IPS-20b (cell line): ENCODE measurements around the gene C5orf24.
"Not testable (repeated sequence)": the region's sequence is repeated elsewhere in the genome, so short reads cannot be mapped to it uniquely, and the experiment has no call there.

Experiments
- H3K27ac ChIP-seq: one replicate; pipeline ENCODE4 v1.5.1; 2013; ENCODE audit warnings: low read length
- H3K27me3 ChIP-seq: 2 replicates; pipeline ENCODE4 v1.6.1; 2013; ENCODE audit warnings: mild to moderate bottlenecking, low read length, inconsistent platforms; ENCODE audit not compliant: insufficient read depth
- H3K36me3 ChIP-seq: 2 replicates; pipeline ENCODE4 v1.6.1; 2013; ENCODE audit warnings: low read depth, mild to moderate bottlenecking, inconsistent platforms, low read length, moderate library complexity; ENCODE audit not compliant: insufficient read depth
- H3K4me1 ChIP-seq: 2 replicates; pipeline ENCODE4 v1.6.1; 2013; ENCODE audit warnings: mild to moderate bottlenecking, control low read depth, inconsistent platforms, low read length, moderate library complexity; ENCODE audit not compliant: insufficient read depth
- H3K4me3 ChIP-seq: 2 replicates; pipeline ENCODE4 v1.5.1; 2013; ENCODE audit warnings: mild to moderate bottlenecking, low read length, inconsistent platforms
- H3K9ac ChIP-seq: 2 replicates; pipeline ENCODE4 v1.6.1; 2013; ENCODE audit warnings: low read depth, mild to moderate bottlenecking, inconsistent platforms, low read length, moderate library complexity
- H3K9me3 ChIP-seq: 2 replicates; pipeline ENCODE4 v1.6.1; 2013; ENCODE audit warnings: mild to moderate bottlenecking, low read depth, low read length, inconsistent platforms; ENCODE audit not compliant: insufficient read depth

C5orf24 gene

DNA sequence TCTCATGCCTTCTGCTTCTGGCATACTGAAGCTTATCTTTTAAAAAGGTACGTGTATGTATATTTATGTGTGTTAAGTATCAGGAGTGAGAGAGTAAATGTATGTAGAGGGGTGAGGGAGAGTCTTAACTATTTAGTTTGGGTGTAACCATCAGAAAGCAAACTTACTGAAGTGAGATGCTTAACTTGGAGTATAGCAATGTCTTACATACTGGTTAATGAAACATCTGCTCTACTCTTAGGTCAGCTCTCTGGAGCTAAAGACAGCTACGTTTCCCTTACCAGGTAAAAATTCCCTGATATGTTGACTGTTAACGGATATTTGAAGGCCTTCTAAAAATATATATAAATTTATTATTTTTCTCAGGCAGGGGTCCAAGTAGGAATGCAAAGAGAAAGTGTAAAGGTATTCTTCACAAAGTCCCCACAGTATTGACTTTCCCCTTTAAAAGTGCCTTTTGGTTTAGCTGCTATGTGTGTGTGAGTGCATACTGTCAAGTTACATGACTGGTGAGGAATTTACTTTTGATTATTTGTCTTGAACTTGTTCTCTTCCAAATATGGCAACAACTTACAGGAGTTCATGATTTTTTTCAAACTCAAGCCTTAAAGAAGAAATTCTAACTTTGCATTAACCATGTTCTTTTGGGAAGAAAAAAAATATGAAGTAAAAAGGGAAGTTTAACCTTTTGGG lies 12.3 kb upstream of the C5orf24 start:
- peaks cover 73% of the 10 kb centered on the region for H3K36me3 ChIP-seq
- H3K27ac ChIP-seq, result no peak overlapping the region
- H3K9ac ChIP-seq, result no peak overlapping the region
- no peak overlapping the region for H3K4me3 ChIP-seq
- H3K27me3 ChIP-seq, result no peaks in the 10 kb centered on the region
- no peaks in the 10 kb centered on the region for H3K4me1 ChIP-seq
- H3K9me3 ChIP-seq, result no peaks in the 10 kb centered on the region

DNA sequence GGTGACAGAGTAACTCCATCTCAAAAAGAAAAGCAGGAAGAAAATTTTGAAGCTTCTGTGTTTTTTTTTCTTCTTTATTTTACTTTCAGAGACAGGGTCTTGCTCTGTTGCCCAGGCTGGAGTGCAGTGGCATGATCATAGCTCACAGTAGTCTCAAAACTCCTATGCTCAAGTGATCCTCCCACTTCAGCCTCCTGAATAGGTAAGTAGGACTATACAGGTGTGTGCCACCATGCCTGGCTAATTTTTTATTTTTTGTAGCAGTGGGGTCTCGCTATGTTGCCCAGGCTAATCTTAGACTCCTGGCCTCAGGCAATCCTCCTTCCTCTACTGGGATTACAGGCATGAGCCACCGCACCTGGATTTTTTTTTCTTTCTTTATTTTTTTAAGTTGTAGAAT lies 10.1 kb upstream of the C5orf24 start:
- Histone ChIP-seq H3K27ac (no peak overlapping the region), H3K4me1 (no peaks in the 10 kb centered on the region), H3K9ac (no peak overlapping the region), H3K27me3 (no peaks in the 10 kb centered on the region), H3K4me3 (no peak overlapping the region), H3K36me3 (peaks cover 77% of the 10 kb centered on the region), H3K9me3 (no peaks in the 10 kb centered on the region)

DNA sequence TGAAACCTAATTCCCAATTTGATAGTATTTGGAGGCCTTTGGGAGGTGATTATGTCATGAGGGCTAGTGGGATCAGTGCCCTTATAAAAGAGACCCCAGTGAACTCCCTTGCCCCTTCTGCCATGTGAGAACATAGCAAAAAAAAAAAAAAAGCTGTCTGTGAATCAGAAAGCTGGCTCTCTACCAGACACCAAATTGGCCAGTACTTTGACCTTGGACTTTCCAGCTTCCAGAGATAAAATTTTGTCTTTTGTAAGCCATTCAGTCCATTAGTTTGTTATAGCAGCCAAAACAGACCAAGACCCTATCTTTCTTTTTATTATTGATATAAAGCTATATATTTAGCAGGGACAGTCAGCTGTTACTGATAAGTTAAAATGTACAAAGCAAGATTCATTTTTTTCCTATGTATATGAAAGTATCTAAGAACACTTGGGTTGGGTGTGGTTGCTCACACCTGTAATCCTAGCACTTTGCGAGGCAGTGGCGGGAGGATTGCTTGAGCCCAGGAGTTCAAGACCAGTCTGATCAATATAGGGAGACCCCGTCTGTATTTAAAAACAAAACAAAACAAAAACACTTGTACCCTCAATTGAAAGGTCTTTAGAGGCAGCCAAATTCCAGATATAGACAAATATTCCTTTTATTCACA lies 8.1 kb upstream of the C5orf24 start:
- H3K4me1 ChIP-seq, result no peaks in the 10 kb centered on the region
- no peaks in the 10 kb centered on the region for H3K27me3 ChIP-seq
- peaks cover 67% of the 10 kb centered on the region for H3K36me3 ChIP-seq

DNA sequence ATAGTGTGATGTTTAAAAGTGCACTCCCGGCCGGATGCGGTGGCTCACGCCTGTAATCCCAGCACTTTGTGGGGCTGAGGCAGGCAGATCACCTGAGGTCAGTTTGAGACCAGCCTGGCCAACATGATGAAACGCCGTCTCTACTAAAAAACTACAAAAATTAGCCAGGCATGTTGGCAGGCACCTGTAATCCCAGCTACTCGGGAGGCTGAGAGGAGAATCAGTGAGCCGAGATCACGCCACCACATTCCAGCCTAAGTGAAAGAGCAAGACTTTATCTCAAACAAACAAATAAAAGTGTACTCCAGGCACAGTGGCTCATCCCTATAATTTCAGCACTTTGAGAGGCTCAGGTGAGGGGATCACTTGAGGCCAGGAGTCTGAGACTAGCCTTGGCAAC lies 7.4 kb upstream of the C5orf24 start:
- not testable (repeated sequence) for H3K9me3 ChIP-seq, H3K27ac ChIP-seq, H3K4me3 ChIP-seq, H3K9ac ChIP-seq, H3K4me1 ChIP-seq, H3K27me3 ChIP-seq
- peaks cover 60% of the 10 kb centered on the region for H3K36me3 ChIP-seq

More for the DNA sequence above, 8.1 kb upstream of the C5orf24 start:
- H3K9me3 ChIP-seq, result no peaks in the 10 kb centered on the region
- H3K27ac ChIP-seq, result no peak overlapping the region
- H3K9ac ChIP-seq, result no peak overlapping the region
- H3K4me3 ChIP-seq, result no peak overlapping the region

DNA sequence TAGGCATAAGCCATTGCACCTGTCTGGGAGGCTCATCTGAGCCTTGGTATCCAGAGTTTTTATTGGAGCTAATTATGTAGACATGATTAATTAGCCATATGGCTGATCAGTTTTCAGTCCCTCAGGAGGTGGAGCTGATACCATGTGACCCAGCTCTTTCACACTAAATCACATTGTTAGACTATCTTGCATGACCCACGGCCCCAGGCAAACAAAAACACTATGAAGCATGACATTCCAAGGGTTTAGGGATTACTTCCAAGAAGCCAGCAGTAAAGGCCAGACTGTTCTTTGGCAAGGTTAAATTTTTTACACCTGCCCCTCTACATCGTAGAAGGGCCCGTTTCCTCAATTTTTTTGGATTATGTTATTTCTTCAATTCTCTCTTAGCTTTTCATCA lies 5.0 kb upstream of the C5orf24 start:
- Histone ChIP-seq H3K27ac (no peak overlapping the region), H3K27me3 (no peaks in the 10 kb centered on the region), H3K9ac (no peak overlapping the region), H3K4me1 (peaks cover 5% of the 10 kb centered on the region), H3K9me3 (no peaks in the 10 kb centered on the region), H3K36me3 (peaks cover 37% of the 10 kb centered on the region; the same call in 1 of the 2 replicates), H3K4me3 (no peak overlapping the region)

DNA sequence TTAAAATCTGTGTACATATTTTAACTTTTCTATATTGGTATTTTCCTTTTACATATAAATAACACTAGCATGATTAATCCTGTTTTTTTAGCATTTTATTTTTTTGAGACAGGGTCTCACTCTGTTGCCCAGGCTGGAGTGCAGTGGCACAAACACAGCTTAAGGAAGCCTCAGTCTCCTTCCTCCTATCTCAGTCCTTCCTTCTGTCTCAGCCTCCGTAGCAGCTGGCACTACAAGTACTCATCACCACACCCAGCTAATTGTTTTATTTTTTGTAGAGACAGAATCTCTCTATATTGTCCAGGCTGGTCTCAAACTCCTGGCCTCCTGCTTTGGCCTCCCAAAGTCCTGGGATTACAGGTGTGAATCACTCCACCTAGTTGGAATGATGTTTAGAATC lies 1.5 kb upstream of the C5orf24 start:
- Histone ChIP-seq H3K27ac (no peak overlapping the region), H3K36me3 (peaks cover 11% of the 10 kb centered on the region; the same call in 1 of the 2 replicates), H3K4me3 (no peak overlapping the region), H3K9ac (no peak overlapping the region), H3K4me1 (peaks cover 5% of the 10 kb centered on the region), H3K27me3 (no peaks in the 10 kb centered on the region), H3K9me3 (no peaks in the 10 kb centered on the region)

DNA sequence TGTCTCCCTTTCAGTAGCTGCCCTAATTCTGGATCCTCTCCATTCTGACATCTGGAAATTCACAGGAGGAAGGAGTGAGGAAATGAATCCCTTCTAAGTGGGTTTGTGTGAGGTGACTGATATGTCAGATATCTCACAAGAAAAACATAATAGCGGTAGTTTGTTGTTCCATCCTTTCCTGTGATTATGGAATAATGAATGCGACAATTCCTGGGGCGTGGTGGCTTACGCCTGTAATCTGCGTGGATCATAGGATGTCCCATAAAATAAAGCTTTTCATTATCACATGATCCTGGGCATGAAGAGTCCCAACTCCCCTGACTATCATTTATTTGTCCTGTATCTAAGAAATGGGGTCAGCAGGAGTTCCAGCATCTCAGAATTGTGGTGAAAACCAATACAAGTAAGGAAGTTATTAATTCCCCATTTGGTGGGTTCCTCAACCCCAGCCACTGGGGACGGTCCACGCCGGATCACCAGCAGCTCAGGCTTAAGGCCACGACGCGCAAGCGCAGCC lies 375 bp upstream of the C5orf24 start:
- H3K9ac ChIP-seq, result peak overlapping the region; percentile 84; the same call in 1 of the 2 replicates
- H3K36me3 ChIP-seq, result peaks cover under 1% of the 10 kb centered on the region; the same call in 1 of the 2 replicates
- no peak overlapping the region for H3K27ac ChIP-seq
- peak overlapping the region; percentile 77; the same call in 1 of the 2 replicates for H3K4me3 ChIP-seq
- H3K27me3 ChIP-seq, result no peaks in the 10 kb centered on the region
- H3K4me1 ChIP-seq, result peaks cover 5% of the 10 kb centered on the region
- H3K9me3 ChIP-seq, result no peaks in the 10 kb centered on the region

DNA sequence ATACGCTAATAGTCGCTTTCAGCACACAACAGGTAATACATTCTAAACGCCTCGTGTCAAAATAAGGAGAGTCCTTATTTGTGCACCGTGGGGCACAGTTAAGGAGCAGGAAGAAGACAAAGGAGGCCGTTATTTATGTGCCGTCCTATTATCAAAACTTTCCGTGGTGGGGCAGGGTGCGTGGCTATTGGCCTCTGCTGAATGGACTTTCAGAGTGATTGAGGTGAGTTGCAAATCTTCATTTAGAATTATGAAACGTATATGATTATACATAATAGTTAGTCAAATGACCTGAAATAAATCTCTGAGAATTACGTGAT lies 833 bp downstream of the C5orf24 start:
- Histone ChIP-seq H3K27me3 (no peaks in the 10 kb centered on the region), H3K36me3 (peaks cover 7% of the 10 kb centered on the region; the same call in 1 of the 2 replicates), H3K4me1 (peaks cover 5% of the 10 kb centered on the region), H3K9me3 (no peaks in the 10 kb centered on the region), H3K4me3 (peak overlapping the region; percentile 77), H3K27ac (no peak overlapping the region), H3K9ac (peak overlapping the region; percentile 84)

DNA sequence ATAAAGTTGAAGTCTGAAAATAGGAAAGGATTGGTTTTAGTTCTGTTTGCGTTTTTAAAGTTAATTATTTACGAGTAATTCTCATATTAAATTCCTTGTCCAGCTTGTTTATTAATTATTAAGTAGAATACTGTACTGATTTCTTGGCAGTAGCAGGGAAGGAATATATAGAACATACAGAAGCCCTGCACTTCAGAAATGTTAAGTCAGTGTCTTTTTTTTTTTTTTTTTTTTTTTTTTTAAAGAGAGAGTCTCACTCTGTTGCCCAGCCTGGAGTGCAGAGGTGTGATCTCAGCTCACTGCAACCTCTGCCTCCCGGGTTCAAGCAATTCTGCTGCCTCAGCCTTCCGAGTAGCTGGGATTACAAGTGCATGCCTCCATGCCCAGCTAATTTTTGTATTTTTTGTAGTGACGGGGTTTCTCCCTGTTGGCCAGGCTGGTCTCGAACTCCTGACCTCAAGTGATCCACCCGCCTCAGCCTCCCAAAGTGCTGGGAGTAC lies 3.7 kb downstream of the C5orf24 start:
- not testable (repeated sequence) for H3K4me1 ChIP-seq, H3K9ac ChIP-seq, H3K27ac ChIP-seq, H3K4me3 ChIP-seq, H3K9me3 ChIP-seq, H3K27me3 ChIP-seq
- peaks cover 20% of the 10 kb centered on the region for H3K36me3 ChIP-seq

DNA sequence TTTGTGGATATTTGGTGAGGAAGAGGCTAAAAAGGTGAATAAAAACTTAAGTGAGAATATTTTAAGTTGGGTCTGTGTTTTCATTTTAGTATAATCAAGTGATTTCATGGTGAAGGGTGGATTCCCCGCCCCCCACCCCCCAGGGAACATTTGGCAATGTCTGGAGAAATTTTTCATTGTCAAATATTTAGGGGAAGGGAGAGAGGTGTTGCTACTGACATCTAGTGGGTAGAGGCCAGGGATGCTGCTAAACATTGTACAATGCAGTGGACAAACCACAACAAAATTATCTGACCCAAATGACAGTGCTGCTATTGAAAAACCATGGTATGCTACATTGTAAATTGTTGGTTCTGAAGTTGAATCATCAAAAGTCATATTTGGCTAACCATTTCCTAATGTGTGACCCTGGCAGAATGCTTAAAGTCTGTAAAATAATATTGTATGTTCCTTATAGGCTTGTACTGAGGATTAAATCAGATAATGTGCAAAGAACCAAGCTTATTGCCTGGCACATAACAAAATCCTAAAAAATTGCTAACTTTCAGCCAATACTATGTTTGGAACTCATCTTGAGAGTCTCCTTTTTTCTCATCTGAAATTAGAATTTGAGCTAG lies 5.6 kb downstream of the C5orf24 start:
- Histone ChIP-seq H3K36me3 (peaks cover 37% of the 10 kb centered on the region), H3K9me3 (no peaks in the 10 kb centered on the region), H3K27ac (no peak overlapping the region), H3K9ac (no peak overlapping the region), H3K27me3 (no peaks in the 10 kb centered on the region), H3K4me3 (no peak overlapping the region), H3K4me1 (no peaks in the 10 kb centered on the region)

DNA sequence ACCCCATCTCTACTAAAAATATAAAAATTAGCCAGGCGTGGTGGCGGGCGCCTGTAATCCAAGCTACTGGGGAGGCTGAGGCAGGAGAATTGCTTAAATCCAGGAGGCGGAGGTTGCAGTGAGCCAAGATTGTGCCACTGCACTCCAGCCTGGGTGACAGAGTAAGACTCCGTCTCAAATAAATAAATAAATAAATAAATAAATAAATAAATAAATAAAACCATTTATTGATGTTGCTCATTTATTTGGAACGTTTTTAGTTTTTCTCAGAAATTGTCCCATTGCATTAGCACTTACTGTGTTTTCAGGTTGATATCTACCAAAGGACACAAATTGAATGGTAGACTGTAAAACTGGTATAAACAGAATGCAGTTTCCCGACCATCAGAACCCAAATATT lies 10.7 kb downstream of the C5orf24 start:
- H3K4me1 ChIP-seq, H3K9me3 ChIP-seq, H3K27me3 ChIP-seq, H3K27ac ChIP-seq, H3K9ac ChIP-seq, H3K4me3 ChIP-seq: not testable (repeated sequence)
- peaks cover 64% of the 10 kb centered on the region for H3K36me3 ChIP-seq

DNA sequence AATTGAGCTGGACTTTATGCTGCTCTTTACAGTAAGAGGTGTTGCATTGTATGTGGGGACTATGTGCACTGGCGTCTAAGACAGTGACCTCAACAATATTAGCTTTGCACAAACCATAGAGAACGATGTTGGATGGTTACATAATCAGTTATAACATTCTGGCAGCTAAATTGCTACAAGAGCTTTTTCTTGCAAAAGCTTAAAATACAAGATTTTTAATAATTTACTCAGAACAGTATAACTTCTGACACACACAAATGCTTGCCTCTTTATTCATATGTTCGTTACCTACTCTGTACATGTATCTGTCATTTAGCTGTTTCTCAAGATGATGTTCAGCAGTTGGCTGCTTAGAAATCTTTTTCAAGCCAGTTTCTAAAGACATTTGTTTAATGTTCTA lies 11.6 kb downstream of the C5orf24 start:
- Histone ChIP-seq H3K27ac (no peak overlapping the region), H3K27me3 (no peaks in the 10 kb centered on the region), H3K9ac (no peak overlapping the region), H3K36me3 (peaks cover 57% of the 10 kb centered on the region), H3K4me1 (no peaks in the 10 kb centered on the region), H3K9me3 (no peaks in the 10 kb centered on the region), H3K4me3 (no peak overlapping the region)
